Measurements from ENCODE around the gene TLDC2. TPM values are rescaled to one million over a fixed set of nuclear protein-coding genes. Genes with fewer than 3 reads are reported as not detected.
"Not testable (repeated sequence)": the region's sequence is repeated elsewhere in the genome, so short reads cannot be mapped to it uniquely, and the experiment has no call there.

TLDC2 gene
- total RNA-seq, 1 donor from 2014 or later, result 0.58 TPM

- no peak overlapping the region for H3K4me3 Mint-ChIP-seq
- no peaks in the 10 kb centered on the region for H3K27me3 Mint-ChIP-seq (ENCODE audit: low read depth)
- no peaks in the 10 kb centered on the region for H3K9me3 Mint-ChIP-seq
- DNase-seq (ENCODE audit: low spot score in 2 of 2, unreplicated experiment in 2 of 2), result no peak
- H3K27ac Mint-ChIP-seq, result no peak overlapping the region
- no peak for TF ChIP-seq CTCF (IDR thresholded peaks at IDR 0.05; ENCODE audit: unreplicated experiment)
- H3K36me3 Mint-ChIP-seq, result no peaks in the 10 kb centered on the region
- peaks cover 2% of the 10 kb centered on the region for H3K4me1 Mint-ChIP-seq
Measured at GRCh38 chr20:36872852-36873251, 3.1 kb upstream of the TLDC2 start.

DNA sequence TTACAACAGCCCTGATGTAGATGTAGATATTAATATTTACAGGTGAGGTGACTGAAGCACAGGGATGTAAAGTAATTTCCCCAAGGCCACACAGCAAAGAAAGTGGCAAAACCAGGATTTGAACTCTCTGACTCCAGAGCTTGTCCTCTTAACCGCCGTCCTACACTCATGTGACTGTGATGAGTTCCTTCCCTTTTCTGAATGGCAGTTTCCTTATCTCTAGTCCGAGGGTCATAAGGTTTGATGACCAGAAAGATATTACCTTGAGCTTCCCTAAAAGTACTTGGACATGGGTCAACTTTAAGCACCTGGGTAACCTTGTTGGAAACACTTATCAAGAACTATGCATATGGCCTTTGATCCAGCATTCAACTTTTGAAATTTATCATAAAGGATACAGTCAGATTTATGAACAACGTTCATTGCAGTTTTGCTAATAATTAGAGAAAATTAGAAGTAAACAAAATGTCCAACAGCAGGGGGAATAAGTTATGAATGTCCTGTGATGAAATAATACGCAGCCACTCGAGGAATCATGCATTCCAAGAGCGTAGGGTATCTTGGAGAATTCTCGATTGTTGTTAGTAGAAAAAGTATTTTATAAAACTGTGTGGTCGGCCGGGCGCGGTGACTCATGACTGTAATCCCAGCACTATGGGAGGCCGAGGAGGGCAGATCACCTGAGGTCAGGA lies 2.3 kb upstream of the TLDC2 start:
- H3K4me3 Mint-ChIP-seq, result no peak overlapping the region
- H3K36me3 Mint-ChIP-seq, result no peaks in the 10 kb centered on the region
- no peak overlapping the region for H3K27ac Mint-ChIP-seq
- no peaks in the 10 kb centered on the region for H3K27me3 Mint-ChIP-seq (ENCODE audit: low read depth)
- H3K4me1 Mint-ChIP-seq, result peaks cover 2% of the 10 kb centered on the region
- no peak for TF ChIP-seq CTCF (IDR thresholded peaks at IDR 0.05; ENCODE audit: unreplicated experiment)
- H3K9me3 Mint-ChIP-seq, result no peaks in the 10 kb centered on the region
- DNase-seq (ENCODE audit: low spot score in 2 of 2, unreplicated experiment in 2 of 2), result no peak

GRCh38 chr20:36875093-36875492 lies 845 bp upstream of the TLDC2 start:
- H3K4me1 Mint-ChIP-seq; H3K9me3 Mint-ChIP-seq; H3K27me3 Mint-ChIP-seq (ENCODE audit: low read depth); H3K27ac Mint-ChIP-seq; H3K36me3 Mint-ChIP-seq; DNase-seq (ENCODE audit: low spot score in 2 of 2, unreplicated experiment in 2 of 2); H3K4me3 Mint-ChIP-seq: not testable (repeated sequence)

GRCh38 chr20:36876473-36876833 lies 515 bp downstream of the TLDC2 start:
- Mint-ChIP-seq H3K27ac (no peak overlapping the region), H3K4me1 (peaks cover 2% of the 10 kb centered on the region), H3K36me3 (no peaks in the 10 kb centered on the region), H3K4me3 (no peak overlapping the region), H3K27me3 (ENCODE audit: low read depth) (no peaks in the 10 kb centered on the region), H3K9me3 (no peaks in the 10 kb centered on the region)
- DNase-seq (ENCODE audit: low spot score in 2 of 2, unreplicated experiment in 2 of 2), result no peak
- no peak for TF ChIP-seq CTCF (IDR thresholded peaks at IDR 0.05; ENCODE audit: unreplicated experiment)

- TF ChIP-seq CTCF (IDR thresholded peaks at IDR 0.05; ENCODE audit: unreplicated experiment), result no peak
- no peak overlapping the region for H3K4me3 Mint-ChIP-seq
- peaks cover 2% of the 10 kb centered on the region for H3K27me3 Mint-ChIP-seq (ENCODE audit: low read depth)
- H3K4me1 Mint-ChIP-seq, result no peaks in the 10 kb centered on the region
- H3K9me3 Mint-ChIP-seq, result no peaks in the 10 kb centered on the region
- DNase-seq (ENCODE audit: low spot score in 2 of 2, unreplicated experiment in 2 of 2), result no peak
- no peak overlapping the region for H3K27ac Mint-ChIP-seq
- no peaks in the 10 kb centered on the region for H3K36me3 Mint-ChIP-seq
Measured at GRCh38 chr20:36878941-36879340, 3.0 kb downstream of the TLDC2 start.

DNA sequence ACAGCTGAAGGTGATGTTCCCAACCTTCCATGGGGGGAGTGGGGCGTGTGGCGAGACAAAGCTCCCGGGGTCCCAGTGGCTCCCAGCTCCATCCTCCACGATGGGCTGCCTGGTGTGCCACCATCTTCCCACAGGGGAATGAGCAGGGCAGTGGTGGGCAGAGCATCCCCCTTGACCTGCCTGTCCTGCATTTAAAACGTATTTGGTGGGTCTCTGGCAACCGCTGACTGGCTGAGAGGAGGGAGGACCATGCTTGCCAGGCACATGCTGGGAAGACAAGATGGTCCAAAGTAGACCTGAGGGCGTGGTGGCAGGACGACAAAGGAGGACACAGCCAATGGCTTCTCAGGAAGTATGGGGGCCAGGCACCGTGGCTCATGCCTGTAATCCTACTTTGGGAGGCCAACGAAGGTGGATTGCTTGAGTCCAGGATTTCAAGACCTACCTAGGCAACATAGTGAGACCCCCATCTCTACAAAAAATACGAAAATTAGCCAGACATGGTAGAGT lies 4.9 kb downstream of the TLDC2 start:
- H3K27me3 Mint-ChIP-seq (ENCODE audit: low read depth), result peaks cover 2% of the 10 kb centered on the region
- H3K9me3 Mint-ChIP-seq, result no peaks in the 10 kb centered on the region
- H3K4me3 Mint-ChIP-seq, result no peak overlapping the region
- H3K27ac Mint-ChIP-seq, result no peak overlapping the region
- no peaks in the 10 kb centered on the region for H3K36me3 Mint-ChIP-seq
- no peaks in the 10 kb centered on the region for H3K4me1 Mint-ChIP-seq
- DNase-seq (ENCODE audit: low spot score in 2 of 2, unreplicated experiment in 2 of 2), result no peak
- TF ChIP-seq CTCF (IDR thresholded peaks at IDR 0.05; ENCODE audit: unreplicated experiment), result no peak

All from mesothelial cell of epicardium (in vitro differentiated cells).